Posterior cingulate gyrus (tissue), 11 donors: ENCODE results near the gene TNFRSF1B.
A peak's percentile ranks its signal among the peaks of the same experiment; 100 is the strongest.

Experiments
- DNase-seq, 10 donors: peaks; one replicate each; pipeline versions ENCODE4 v3.0.0 to v3.0.0-alpha.2; 2020 to 2021; ENCODE audit warnings: mixed read lengths in 3 of 10
- intact Hi-C: fragments of 100-400 bp; cut with DNase I; formaldehyde crosslinking; loops from one replicate; pipeline ENCODE4 v1.15.1; 2023

The TNFRSF1B gene

GRCh38 chr1:12166834-12167492, at the start of gene TNFRSF1B:
TSS of gene TNFRSF1B (plus strand) at chr1:12166991. CDS start at chr1:12167092, 101 bp downstream.
- DNase-seq, result peak in 2 of 10 donors; percentile 23 to 89
- intact Hi-C loops, result no loop called here

- DNase-seq, result peak in 2 of 10 donors; percentile 32 to 51
- intact Hi-C loops, result loop anchor here (10.0 kb wide), 1 partner anchor 533 kb away; no protein-coding TSS in a partner anchor
Observed at GRCh38 chr1:12121212-12122003, 45.4 kb upstream of the TNFRSF1B start.

GRCh38 chr1:12123172-12123571, 43.6 kb upstream of the TNFRSF1B start:
- intact Hi-C loops, result loop anchor here (10.0 kb wide), 1 partner anchor 532 kb away; no protein-coding TSS in a partner anchor

GRCh38 chr1:12124693-12125421, 41.9 kb upstream of the TNFRSF1B start:
- intact Hi-C loops, result loop anchor here (1.0 to 10.0 kb wide), 2 partner anchors 84 to 530 kb away; no protein-coding TSS in a partner anchor
- DNase-seq, result peak; percentile 47 to 94 (median 74)

More at GRCh38 chr1:12123172-12123571, 43.6 kb upstream of the TNFRSF1B start:
- peak in 2 of 10 donors; percentile 24 to 66 for DNase-seq

- intact Hi-C loops, result loop anchor here (10.0 kb wide), 1 partner anchor 529 kb away; no protein-coding TSS in a partner anchor
- DNase-seq, result peak in 2 of 10 donors; percentile 42 to 77
Observed at GRCh38 chr1:12125422-12126355, 41.1 kb upstream of the TNFRSF1B start.

- intact Hi-C loops, result loop anchor here (10.0 kb wide), 1 partner anchor 528 kb away; no protein-coding TSS in a partner anchor
- DNase-seq, result peak in 1 of 10 donors; percentile 44
Observed at GRCh38 chr1:12126781-12127180, 40.0 kb upstream of the TNFRSF1B start.

- DNase-seq, result peak in 1 of 10 donors; percentile 62
- intact Hi-C loops, result loop anchor here (10.0 kb wide), 1 partner anchor 527 kb away; no protein-coding TSS in a partner anchor
Observed at GRCh38 chr1:12127206-12127810, 39.5 kb upstream of the TNFRSF1B start.

GRCh38 chr1:12128120-12128519, 38.7 kb upstream of the TNFRSF1B start:
- intact Hi-C loops, result loop anchor here (10.0 kb wide), 1 partner anchor 527 kb away; no protein-coding TSS in a partner anchor
- DNase-seq, result no peak

- peak in 2 of 10 donors; percentile 28 to 70 for DNase-seq
- intact Hi-C loops, result loop anchor here (10.0 kb wide), 1 partner anchor 525 kb away; no protein-coding TSS in a partner anchor
Observed at GRCh38 chr1:12129624-12130023, 37.2 kb upstream of the TNFRSF1B start.

- intact Hi-C loops, result no loop called here
- DNase-seq, result peak in 3 of 10 donors; percentile 43 to 65 (median 55)
Observed at GRCh38 chr1:12130466-12131130, 36.2 kb upstream of the TNFRSF1B start.

GRCh38 chr1:12132078-12132477, 34.7 kb upstream of the TNFRSF1B start:
- intact Hi-C loops, result no loop called here
- no peak for DNase-seq

- DNase-seq, result peak in 2 of 10 donors; percentile 29 to 70
Observed at GRCh38 chr1:12134716-12135115, 32.1 kb upstream of the TNFRSF1B start.

GRCh38 chr1:12135612-12136011, 31.2 kb upstream of the TNFRSF1B start:
- DNase-seq, result peak in 2 of 10 donors; percentile 40 to 45
- intact Hi-C loops, result no loop called here

More at GRCh38 chr1:12134716-12135115, 32.1 kb upstream of the TNFRSF1B start:
- intact Hi-C loops, result no loop called here

- DNase-seq, result no peak
- intact Hi-C loops, result no loop called here
Observed at GRCh38 chr1:12136916-12137610, 29.7 kb upstream of the TNFRSF1B start.

GRCh38 chr1:12138196-12139168, 28.3 kb upstream of the TNFRSF1B start:
- peak in 2 of 10 donors; percentile 47 to 64 for DNase-seq
- intact Hi-C loops, result no loop called here

GRCh38 chr1:12140016-12140415, 26.8 kb upstream of the TNFRSF1B start:
- intact Hi-C loops, result loop anchor here (5.0 kb wide), 1 partner anchor 42 kb away; no protein-coding TSS in a partner anchor
- peak in 3 of 10 donors; percentile 17 to 71 (median 35) for DNase-seq
